Stimulated activated CD8-positive, alpha-beta memory T cell treated with anti-CD3 and anti-CD28 coated beads, Interleukin-12 subunit alpha, Interleukin-12 subunit beta, amount 100 ng/mL, for 4 hours (primary cell): ENCODE data around the gene NTSR2.

Experiments used
- DNase-seq: peaks from one replicate; pipeline ENCODE4 v3.0.0-alpha.2; 2020; ENCODE audit warnings: low read depth

The NTSR2 gene

DNA sequence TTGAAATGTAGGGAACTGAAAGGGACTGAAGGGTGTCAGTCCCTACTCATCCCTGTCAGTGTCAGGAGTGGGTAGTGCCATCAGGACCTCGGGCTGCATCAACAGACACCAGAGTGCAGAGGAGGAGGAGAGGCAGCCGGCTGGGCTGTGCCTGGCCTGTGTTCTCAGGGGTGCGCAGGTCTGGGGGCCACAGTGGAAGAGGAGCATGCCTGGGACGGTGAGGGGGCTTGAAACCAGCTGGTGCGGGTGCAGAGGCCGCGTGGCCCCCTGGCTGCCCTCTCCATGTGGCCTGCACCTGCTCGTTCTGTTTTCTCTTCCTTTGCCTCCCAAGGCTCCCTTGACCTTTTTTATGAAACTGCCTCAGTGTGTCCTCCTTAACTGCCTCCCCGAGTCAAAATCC lies 41.3 kb downstream of the NTSR2 start:
- DNase-seq = no peak

DNA sequence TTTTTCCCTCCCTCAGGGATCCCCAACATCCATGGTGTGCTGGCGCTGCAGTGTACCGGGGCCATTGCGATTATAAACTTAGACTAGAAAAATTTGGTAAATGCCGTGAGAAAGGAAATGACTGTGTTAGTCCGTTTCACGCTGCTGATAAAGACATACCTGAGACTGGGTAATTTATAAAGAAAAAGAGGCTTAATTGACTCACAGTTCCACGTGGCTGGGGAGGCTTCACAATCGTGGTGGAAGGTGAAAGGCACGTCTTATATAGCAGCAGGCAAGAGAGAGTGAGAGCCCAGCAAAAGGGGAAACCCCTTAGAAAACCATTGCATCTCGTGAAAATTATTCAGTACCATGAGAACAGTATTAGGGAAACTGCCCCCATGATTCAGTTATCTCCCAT lies 44.3 kb downstream of the NTSR2 start:
- DNase-seq = no peak

DNA sequence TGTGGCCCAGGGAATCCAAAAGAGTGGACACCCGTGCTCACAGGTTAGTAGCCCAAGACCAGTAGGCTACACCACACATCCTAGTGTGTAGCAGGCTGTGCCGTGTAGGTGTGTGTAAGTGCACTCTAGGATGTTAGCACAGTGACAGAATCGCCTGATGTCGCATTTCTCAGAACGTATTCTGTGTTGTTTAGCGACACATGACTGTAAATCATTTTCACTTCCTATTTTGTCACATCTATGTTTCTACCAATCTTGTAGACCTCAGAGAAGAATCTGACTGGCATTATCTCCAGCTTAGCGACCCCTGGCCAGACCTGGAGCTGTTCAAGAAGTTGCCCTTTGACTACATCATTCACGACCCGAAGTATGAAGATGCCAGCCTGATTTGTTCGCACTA lies 45.1 kb downstream of the NTSR2 start:
- DNase-seq = no peak

DNA sequence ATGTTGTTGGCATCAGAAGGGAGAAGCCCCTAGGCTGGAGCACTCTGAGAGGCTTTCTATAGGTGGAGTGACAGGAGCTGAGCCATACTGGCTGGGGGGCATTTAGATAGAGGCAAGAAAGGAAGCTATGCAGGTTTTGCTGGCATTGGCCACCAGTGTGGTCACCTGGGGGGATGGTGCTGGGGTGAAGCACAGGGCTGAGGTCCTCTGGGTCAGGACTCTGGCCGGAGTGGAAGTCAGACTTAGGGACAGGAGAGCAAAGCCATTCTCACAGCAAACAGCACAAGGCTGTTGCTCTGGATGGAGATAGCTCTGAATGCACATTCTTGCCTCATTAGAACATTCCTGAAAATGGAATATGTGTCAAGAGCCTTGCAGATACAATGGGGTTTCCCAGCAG lies 47.4 kb downstream of the NTSR2 start:
- DNase-seq = no peak

DNA sequence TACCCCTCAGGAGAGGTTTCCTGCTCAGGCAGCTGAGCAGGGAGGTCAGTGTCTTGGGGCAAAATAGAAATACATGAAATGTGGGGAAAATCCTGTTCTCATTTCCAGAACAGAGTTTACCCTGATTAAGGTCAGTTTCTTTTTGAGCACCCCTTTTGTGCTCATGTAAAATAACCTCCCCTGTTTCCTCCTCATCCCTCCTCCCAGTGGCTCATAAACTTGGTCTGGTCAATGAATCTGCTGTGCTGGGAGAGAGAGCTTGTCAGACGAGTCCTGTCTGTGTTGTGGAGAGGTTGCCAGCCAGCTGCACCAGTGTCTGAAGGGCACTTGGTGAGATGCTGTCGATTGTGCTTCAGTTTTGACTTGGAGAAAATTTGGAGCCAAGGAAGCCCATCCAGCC lies 48.6 kb downstream of the NTSR2 start:
- no peak for DNase-seq

DNA sequence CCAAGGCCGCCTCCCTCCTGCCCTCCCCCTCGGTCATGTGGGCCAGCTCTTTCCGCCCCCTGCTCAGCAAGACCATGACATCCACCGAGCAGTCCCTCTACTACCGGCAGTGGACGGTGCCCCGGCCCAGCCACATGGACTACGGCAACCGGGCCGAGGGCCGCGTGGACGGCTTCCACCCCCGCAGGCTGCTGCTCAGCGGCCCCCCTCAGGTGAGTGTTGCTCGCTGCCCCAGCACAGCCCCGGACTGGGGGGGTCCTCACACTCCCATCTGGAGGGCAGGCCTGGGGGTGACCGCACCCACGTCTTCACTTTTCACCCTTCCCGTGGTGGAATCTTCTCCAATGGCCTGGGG lies 51.3 kb downstream of the NTSR2 start:
- DNase-seq = no peak

DNA sequence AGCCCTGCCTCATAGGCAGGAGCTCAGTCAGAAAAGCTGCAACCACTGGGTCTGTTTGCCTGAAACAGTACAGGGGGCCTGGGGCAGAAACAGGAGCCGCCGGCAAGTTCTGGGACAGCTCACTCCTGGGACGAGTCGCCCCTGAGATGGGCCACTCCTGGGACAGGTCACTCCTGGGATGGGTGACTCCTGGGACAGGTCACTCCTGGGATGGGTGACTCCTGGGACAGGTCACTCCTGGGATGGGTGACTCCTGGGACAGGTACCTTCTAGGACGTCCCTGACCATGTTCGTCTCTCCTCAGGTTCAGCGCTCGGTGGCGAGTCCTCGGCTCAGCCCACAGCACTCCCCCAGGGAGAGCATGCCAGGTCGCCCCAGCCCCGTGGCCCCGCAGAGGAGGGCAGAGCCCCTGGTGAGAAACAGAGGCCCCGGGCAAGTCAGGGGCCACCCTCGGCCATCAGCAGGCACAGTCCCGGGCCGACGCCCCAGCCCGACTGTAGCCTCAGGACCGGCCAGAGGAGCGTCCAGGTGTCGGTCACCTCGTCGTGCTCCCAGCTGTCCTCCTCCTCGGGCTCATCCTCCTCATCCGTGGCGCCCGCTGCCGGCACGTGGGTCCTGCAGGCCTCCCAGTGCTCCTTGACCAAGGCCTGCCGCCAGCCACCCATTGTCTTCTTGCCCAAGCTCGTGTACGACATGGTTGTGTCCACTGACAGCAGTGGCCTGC lies 51.8 kb downstream of the NTSR2 start:
- no peak for DNase-seq

DNA sequence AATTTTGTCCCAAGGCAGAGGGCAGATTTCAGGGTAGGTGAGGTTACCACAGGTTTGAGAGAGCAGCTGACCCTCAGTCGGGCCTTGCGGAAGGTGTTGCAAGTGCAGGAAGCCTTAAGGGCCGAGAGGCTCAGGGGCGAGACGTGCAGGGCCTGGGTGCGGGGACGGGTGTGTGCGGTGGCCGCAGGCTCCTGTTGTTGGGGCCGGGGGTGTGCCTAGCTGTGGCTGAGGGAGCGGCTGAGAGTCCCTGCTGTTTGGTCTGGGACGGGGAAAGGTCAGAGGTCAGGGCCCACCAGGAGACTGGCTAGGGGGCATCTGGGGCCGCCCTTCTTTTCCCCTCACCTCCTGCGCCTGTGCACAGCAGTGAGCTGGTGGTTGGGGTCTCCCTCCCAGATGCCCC lies 52.5 kb downstream of the NTSR2 start:
- DNase-seq = no peak

DNA sequence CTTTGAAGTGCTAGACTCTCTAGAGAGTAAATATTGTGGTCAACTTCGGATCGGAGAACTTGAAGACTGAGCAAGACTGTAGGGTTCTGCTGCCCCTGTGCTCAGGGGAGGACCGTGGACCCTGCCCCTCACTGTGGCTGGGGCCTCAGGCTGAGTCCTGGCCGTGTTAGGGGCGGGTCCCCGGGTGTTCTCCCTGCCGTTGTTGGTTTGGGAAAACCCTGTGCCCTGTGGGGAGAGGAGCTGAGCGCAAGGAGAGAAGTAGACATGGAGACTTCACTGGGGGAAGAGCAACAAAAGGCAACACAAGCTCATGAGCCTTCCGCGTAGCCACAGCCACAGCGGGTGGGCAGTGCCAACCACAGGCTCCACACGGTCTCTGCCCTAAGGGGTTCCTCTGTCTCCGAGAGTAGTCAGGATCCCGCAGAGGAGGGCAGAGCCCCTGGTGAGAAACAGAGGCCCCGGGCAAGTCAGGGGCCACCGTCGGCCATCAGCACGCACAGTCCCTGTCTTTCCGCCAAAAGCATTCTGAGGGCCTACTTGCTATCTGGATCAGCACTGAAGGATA lies 53.1 kb downstream of the NTSR2 start:
- DNase-seq = no peak

DNA sequence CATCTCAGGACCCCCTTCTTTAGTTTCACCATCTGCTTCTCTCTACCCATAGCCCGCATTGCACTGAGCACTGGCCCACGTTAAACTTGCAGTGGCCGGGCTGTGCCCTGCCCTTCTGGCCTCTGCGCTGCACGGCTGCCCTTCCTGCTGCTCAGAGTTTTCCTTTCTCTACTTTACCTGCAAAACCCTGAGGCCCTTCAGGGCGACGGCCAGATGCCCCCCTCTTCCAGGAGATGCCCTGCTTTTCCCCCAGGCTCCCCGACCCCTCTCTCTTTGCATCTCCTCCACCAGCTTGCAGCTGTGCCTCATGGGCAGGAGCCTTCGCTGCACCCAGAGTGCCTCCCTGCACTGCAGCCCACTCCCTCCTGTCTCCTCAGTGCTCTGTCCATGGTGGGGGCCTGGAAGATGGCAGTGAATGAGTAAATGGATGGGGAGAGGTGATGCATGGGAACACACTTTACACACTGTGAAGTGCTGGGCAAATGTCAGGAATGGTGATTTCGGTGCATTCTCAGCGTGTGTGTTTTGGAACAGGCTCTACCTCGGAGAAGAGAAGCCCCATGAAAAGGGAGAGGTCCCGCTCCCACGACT lies 53.8 kb downstream of the NTSR2 start:
- no peak for DNase-seq

DNA sequence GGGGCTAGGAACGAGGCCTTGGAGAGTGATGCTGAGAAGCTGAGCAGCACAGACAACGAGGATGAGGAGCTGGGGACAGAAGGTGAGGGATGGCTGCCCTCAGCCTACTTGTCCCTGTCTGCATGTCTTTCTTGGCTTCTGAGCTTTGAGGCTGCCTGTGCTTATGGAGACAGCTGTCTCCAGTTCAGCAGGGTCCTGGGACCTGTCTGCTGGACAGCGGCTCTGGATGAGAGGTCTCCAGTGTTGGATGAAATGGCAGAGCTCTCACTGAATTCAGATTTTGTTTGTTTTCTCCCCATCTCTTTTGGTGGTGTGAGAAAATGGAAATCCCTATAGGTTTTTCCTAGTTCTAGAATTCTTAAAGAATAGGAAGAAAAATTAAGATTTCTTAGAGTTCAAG lies 54.8 kb downstream of the NTSR2 start:
- DNase-seq = no peak

DNA sequence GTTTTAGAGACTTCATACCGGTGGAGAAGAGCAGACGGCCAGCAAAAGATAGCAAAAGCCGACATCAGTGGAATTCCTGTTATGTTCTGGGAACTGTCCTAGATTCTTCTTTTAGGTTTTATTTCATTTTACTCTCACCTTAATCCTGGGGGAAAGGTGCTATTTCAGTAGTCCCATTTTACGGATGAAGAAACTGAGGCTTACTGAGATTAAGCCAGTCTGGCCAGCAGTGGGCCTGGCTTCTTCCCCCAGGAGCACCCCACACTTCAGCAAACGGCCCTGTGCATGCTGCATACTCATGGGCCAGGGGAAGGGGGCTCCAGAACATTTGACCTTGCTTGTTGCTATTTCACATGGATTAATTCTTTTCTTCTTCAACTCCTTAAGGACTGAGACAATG lies 56.7 kb downstream of the NTSR2 start:
- no peak for DNase-seq

DNA sequence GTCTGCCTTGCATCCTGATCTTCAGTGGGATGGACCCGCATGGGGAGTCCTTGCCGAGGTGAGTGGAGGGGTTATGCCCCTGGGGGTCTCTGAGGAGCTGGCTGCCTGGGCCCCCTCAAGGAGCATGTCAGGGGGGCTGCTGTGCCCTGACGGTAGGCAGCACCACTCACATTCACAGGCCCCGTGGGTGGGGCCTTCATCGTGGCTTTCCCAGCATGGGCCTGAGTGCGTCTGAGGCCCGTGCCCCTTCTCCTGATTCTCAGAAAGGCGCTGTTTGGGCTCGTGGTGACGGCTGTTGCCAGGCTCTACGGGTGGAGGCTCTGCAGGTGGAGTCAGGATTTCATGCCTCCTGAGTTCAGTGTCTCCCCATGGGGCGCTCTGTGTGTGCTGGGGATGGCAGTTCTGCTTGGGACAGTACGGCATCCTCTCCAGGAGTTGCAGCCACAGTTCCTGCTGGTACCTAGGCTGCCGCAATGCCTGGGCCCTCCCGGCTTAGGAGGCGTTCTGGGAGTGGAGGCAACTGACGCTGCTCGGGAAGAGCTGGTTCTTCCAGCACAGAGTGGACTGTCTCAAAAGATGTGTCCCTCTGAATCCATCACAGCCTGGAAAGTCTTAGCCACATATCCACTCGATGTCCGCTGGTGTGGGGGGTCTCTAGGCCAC lies 57.3 kb downstream of the NTSR2 start:
- no peak for DNase-seq

DNA sequence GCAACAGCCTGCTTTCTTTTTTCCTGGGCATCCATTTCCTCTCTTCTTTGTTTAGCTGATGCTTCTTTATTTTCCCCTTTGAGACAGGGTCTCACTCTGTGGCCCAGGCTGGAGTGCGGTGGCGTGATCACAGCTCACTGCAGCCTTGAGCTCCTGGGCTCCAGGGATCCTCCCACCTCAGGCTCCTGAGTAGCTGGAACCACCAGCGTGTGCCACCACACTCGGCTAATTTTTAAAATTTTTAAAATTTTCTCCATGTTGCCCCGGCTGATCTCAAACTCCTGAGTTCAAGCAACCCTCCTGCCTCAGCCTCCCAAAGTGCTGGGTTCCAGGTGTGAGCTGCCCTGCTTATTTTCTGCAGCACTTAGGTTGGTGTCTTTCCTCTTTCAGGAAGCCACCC lies 58.7 kb downstream of the NTSR2 start:
- DNase-seq = no peak

DNA sequence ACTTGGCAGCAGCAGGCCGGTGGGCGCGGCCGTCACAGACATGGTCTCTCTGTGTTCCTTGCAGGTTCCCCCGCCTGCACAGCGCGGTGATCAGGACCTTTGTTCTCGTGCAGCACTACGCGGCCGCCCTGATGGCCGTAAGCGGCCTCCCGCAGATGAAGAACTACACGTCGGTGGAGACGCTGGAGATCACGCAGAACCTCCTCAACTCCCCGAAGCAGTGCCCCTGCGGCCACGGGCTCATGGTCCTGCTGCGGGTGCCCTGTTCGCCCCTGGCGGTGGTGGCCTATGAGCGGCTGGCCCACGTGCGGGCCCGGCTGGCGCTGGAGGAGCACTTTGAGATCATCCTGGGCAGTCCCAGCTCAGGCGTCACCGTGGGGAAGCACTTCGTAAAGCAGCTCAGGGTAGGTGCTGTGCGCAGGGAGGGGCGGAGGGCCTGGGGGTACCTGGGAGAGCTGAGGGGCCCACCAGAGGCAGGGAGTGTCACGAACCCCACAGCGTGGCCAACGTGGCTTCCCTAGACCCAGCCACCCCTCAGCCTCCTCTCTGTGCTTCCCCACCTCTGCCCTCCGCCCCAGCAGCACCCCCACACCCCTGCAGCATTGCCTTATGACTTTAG lies 59.3 kb downstream of the NTSR2 start:
- no peak for DNase-seq
